ENCODE measurements around the gene SPRING1. TPM values are rescaled to one million over a fixed set of nuclear protein-coding genes. Genes with fewer than 3 reads are reported as not detected.
A peak's percentile ranks its signal among the peaks of the same experiment; 100 is the strongest.

Gene SPRING1
- total and polyA plus RNA-seq, 2 experiments from 2014 or later, result 16.8 to 21.4 TPM

GRCh38 chr12:116709768-116710167 lies 28.1 kb downstream of the SPRING1 start:
- no peak overlapping the region for H3K27ac ChIP-seq
- 56 to 62% methylated on average over 10 of the region's 10 CpGs for whole genome bisulfite sequencing, 2 experiments (ENCODE audit: low coverage in 1 of 2, low lambda C conversion rate in 2 of 2, missing lambda C conversion rate in 2 of 2)
- H3K36me3 ChIP-seq (ENCODE audit: low read depth), result no peaks in the 10 kb centered on the region
- H3F3A ChIP-seq (ENCODE audit: insufficient read depth), result no peaks in the 10 kb centered on the region
- H2AFZ ChIP-seq, result no peak overlapping the region
- no peak overlapping the region for H3K4me2 ChIP-seq (ENCODE audit: unreplicated experiment)
- in situ Hi-C loops (cut with MboI), result loop anchor here (25.0 kb wide), 1 partner anchor 403 kb away; no protein-coding TSS in a partner anchor
- no peak overlapping the region for H3K4me3 ChIP-seq
- no peaks in the 10 kb centered on the region for H3K79me2 ChIP-seq (ENCODE audit: insufficient read depth)
- 0 out of 2 replicates have a peak, but pooled peaks cover 4% of the 10 kb centered on the region for H3K4me1 ChIP-seq (ENCODE audit: insufficient read depth)
- H3K9ac ChIP-seq, result no peak overlapping the region
- TF ChIP-seq EZH2 (IDR thresholded peaks at IDR 0.05; ENCODE audit: insufficient read depth, poor library complexity, severe bottlenecking), result peak; percentile 48
- no peak for TF ChIP-seq EZH2phosphoT487 (IDR thresholded peaks at IDR 0.05; ENCODE audit: insufficient read depth, low read depth)
- no peak for DNase-seq
- no peaks in the 10 kb centered on the region for H3K9me3 ChIP-seq (ENCODE audit: low read depth)
- no peaks in the 10 kb centered on the region for H3K9me2 ChIP-seq (ENCODE audit: insufficient read depth)
- H4K20me1 ChIP-seq (ENCODE audit: insufficient read depth), result no peaks in the 10 kb centered on the region
- H3K27me3 ChIP-seq (replicated peaks; ENCODE audit: insufficient read depth), result peaks cover 8% of the 10 kb centered on the region; the same call in 1 of the 2 replicates

- Histone ChIP-seq H3K4me3 (peak overlapping the region; percentile 52), H3K27me3 (replicated peaks; ENCODE audit: insufficient read depth) (peaks cover 8% of the 10 kb centered on the region; the same call in 1 of the 2 replicates), H3F3A (ENCODE audit: insufficient read depth) (no peaks in the 10 kb centered on the region), H3K4me2 (ENCODE audit: unreplicated experiment) (peak overlapping the region; percentile 88), H3K9me3 (ENCODE audit: low read depth) (no peaks in the 10 kb centered on the region), H3K9ac (no peak overlapping the region), H3K79me2 (ENCODE audit: insufficient read depth) (no peaks in the 10 kb centered on the region), H4K20me1 (ENCODE audit: insufficient read depth) (no peaks in the 10 kb centered on the region), H3K27ac (no peak overlapping the region), H2AFZ (peak overlapping the region; percentile 70; the same call in 1 of the 2 replicates), H3K36me3 (ENCODE audit: low read depth) (no peaks in the 10 kb centered on the region), H3K4me1 (ENCODE audit: insufficient read depth) (0 out of 2 replicates have a peak, but pooled peaks cover 4% of the 10 kb centered on the region), H3K9me2 (ENCODE audit: insufficient read depth) (no peaks in the 10 kb centered on the region)
- DNase-seq, result peak; percentile 82
- in situ Hi-C loops (cut with MboI), result loop anchor here (25.0 kb wide), 1 partner anchor 403 kb away; no protein-coding TSS in a partner anchor
- WGBS, 2 experiments (ENCODE audit: low coverage in 1 of 2, low lambda C conversion rate in 2 of 2, missing lambda C conversion rate in 2 of 2), result 10 to 11% methylated on average over 24 to 26 of the region's 26 CpGs
- TF ChIP-seq EZH2 (IDR thresholded peaks at IDR 0.05; ENCODE audit: insufficient read depth, poor library complexity, severe bottlenecking) (no peak), EZH2phosphoT487 (IDR thresholded peaks at IDR 0.05; ENCODE audit: insufficient read depth, low read depth) (no peak)
These were observed 28.8 kb downstream of the SPRING1 start for GRCh38 chr12:116708826-116709756.

- in situ Hi-C loops (cut with MboI), result loop anchor here (25.0 kb wide), 1 partner anchor 405 kb away; no protein-coding TSS in a partner anchor
These were observed 30.1 kb downstream of the SPRING1 start for GRCh38 chr12:116707751-116708150.

GRCh38 chr12:116703214-116703795 lies 34.6 kb downstream of the SPRING1 start:
- in situ Hi-C loops (cut with MboI), result loop anchor here (25.0 kb wide), 1 partner anchor 409 kb away; no protein-coding TSS in a partner anchor
- Histone ChIP-seq H3K4me3 (no peak overlapping the region), H2AFZ (no peak overlapping the region), H3K9me3 (ENCODE audit: low read depth) (no peaks in the 10 kb centered on the region), H3K36me3 (ENCODE audit: low read depth) (no peaks in the 10 kb centered on the region), H3K27me3 (replicated peaks; ENCODE audit: insufficient read depth) (no peaks in the 10 kb centered on the region), H3K4me1 (ENCODE audit: insufficient read depth) (no peaks in the 10 kb centered on the region), H3K9me2 (ENCODE audit: insufficient read depth) (no peaks in the 10 kb centered on the region), H4K20me1 (ENCODE audit: insufficient read depth) (no peaks in the 10 kb centered on the region), H3F3A (ENCODE audit: insufficient read depth) (no peaks in the 10 kb centered on the region), H3K4me2 (ENCODE audit: unreplicated experiment) (no peak overlapping the region), H3K9ac (no peak overlapping the region), H3K79me2 (ENCODE audit: insufficient read depth) (no peaks in the 10 kb centered on the region), H3K27ac (no peak overlapping the region)
- 14 to 15% methylated on average over 12 of the region's 12 CpGs for WGBS, 2 experiments (ENCODE audit: low coverage in 1 of 2, low lambda C conversion rate in 2 of 2, missing lambda C conversion rate in 2 of 2)
- TF ChIP-seq EZH2phosphoT487 (IDR thresholded peaks at IDR 0.05; ENCODE audit: insufficient read depth, low read depth), result no peak
- no peak for TF ChIP-seq EZH2 (IDR thresholded peaks at IDR 0.05; ENCODE audit: insufficient read depth, poor library complexity, severe bottlenecking)
- peak; percentile 76 for DNase-seq

More at GRCh38 chr12:116707751-116708150, 30.1 kb downstream of the SPRING1 start:
- H3K9ac ChIP-seq, result no peak overlapping the region
- TF ChIP-seq EZH2phosphoT487 (IDR thresholded peaks at IDR 0.05; ENCODE audit: insufficient read depth, low read depth) (no peak), EZH2 (IDR thresholded peaks at IDR 0.05; ENCODE audit: insufficient read depth, poor library complexity, severe bottlenecking) (no peak)
- H3K4me2 ChIP-seq (ENCODE audit: unreplicated experiment), result no peak overlapping the region
- no peak for DNase-seq
- H3K27me3 ChIP-seq (replicated peaks; ENCODE audit: insufficient read depth), result peaks cover 8% of the 10 kb centered on the region; the same call in 1 of the 2 replicates
- no peak overlapping the region for H3K27ac ChIP-seq
- H4K20me1 ChIP-seq (ENCODE audit: insufficient read depth), result no peaks in the 10 kb centered on the region
- no peak overlapping the region for H2AFZ ChIP-seq
- 91 to 99% methylated on average over 9 of the region's 9 CpGs for WGBS, 2 experiments (ENCODE audit: low coverage in 1 of 2, low lambda C conversion rate in 2 of 2, missing lambda C conversion rate in 2 of 2)
- H3F3A ChIP-seq (ENCODE audit: insufficient read depth), result no peaks in the 10 kb centered on the region
- H3K9me3 ChIP-seq (ENCODE audit: low read depth), result no peaks in the 10 kb centered on the region
- no peak overlapping the region for H3K4me3 ChIP-seq
- no peaks in the 10 kb centered on the region for H3K79me2 ChIP-seq (ENCODE audit: insufficient read depth)
- H3K4me1 ChIP-seq (ENCODE audit: insufficient read depth), result 0 out of 2 replicates have a peak, but pooled peaks cover 4% of the 10 kb centered on the region
- H3K9me2 ChIP-seq (ENCODE audit: insufficient read depth), result no peaks in the 10 kb centered on the region
- no peaks in the 10 kb centered on the region for H3K36me3 ChIP-seq (ENCODE audit: low read depth)

All from GM23248 (cell line).